GM18502 (cell line): ENCODE data around the gene BCL7A.
"Not testable (repeated sequence)": the region's sequence is repeated elsewhere in the genome, so short reads cannot be mapped to it uniquely, and the experiment has no call there.

Experiments
- ATAC-seq: cut with Tn5 transposase; IDR thresholded peaks from one replicate; pipeline ENCODE4 v1.9.1; 2021; ENCODE audit warnings: mild to moderate bottlenecking; ENCODE audit not compliant: unreplicated experiment, poor library complexity

Gene BCL7A

GRCh38 chr12:122089077-122089476 is 67.4 kb downstream of the BCL7A start:
- ATAC-seq = no peak

GRCh38 chr12:122090759-122091515 is 69.3 kb downstream of the BCL7A start:
- ATAC-seq = no peak

- ATAC-seq = no peak
Measured at GRCh38 chr12:122093098-122093883, 71.6 kb downstream of the BCL7A start.

- no peak for ATAC-seq
Measured at GRCh38 chr12:122094137-122094734, 72.6 kb downstream of the BCL7A start.

- ATAC-seq = no peak
Measured at GRCh38 chr12:122094735-122095631, 73.3 kb downstream of the BCL7A start.

GRCh38 chr12:122096014-122096413 is 74.3 kb downstream of the BCL7A start:
- no peak for ATAC-seq

GRCh38 chr12:122096591-122097149 is 75.0 kb downstream of the BCL7A start:
- no peak for ATAC-seq

GRCh38 chr12:122097584-122097926 is 75.9 kb downstream of the BCL7A start:
- ATAC-seq = no peak

GRCh38 chr12:122097927-122098756 is 76.5 kb downstream of the BCL7A start:
- ATAC-seq = no peak

GRCh38 chr12:122099280-122099749 is 77.6 kb downstream of the BCL7A start:
- ATAC-seq = no peak

- no peak for ATAC-seq
Measured at GRCh38 chr12:122099856-122100255, 78.2 kb downstream of the BCL7A start.

- no peak for ATAC-seq
Measured at GRCh38 chr12:122100568-122100967, 78.9 kb downstream of the BCL7A start.

- no peak for ATAC-seq
Measured at GRCh38 chr12:122102331-122102730, 80.6 kb downstream of the BCL7A start.

GRCh38 chr12:122104844-122105243 is 83.2 kb downstream of the BCL7A start:
- no peak for ATAC-seq

GRCh38 chr12:122105496-122105895 is 83.8 kb downstream of the BCL7A start:
- not testable (repeated sequence) for ATAC-seq

GRCh38 chr12:122106843-122107242 is 85.2 kb downstream of the BCL7A start:
- ATAC-seq = no peak

GRCh38 chr12:122107261-122107660 is 85.6 kb downstream of the BCL7A start:
- no peak for ATAC-seq

GRCh38 chr12:122111089-122111641 is 89.5 kb downstream of the BCL7A start:
- no peak for ATAC-seq
